NCI-H1694 treated with DMSO at 0.1 percent for 48 hours (cell line): ENCODE measurements around the gene VWA7.
"Not testable (repeated sequence)": the region's sequence is repeated elsewhere in the genome, so short reads cannot be mapped to it uniquely, and the experiment has no call there.

ENCODE experiments used
- DNase-seq: peaks from one replicate; lab custom pipeline; 2025; lab: John Stamatoyannopoulos, UW

Gene VWA7, protein sequence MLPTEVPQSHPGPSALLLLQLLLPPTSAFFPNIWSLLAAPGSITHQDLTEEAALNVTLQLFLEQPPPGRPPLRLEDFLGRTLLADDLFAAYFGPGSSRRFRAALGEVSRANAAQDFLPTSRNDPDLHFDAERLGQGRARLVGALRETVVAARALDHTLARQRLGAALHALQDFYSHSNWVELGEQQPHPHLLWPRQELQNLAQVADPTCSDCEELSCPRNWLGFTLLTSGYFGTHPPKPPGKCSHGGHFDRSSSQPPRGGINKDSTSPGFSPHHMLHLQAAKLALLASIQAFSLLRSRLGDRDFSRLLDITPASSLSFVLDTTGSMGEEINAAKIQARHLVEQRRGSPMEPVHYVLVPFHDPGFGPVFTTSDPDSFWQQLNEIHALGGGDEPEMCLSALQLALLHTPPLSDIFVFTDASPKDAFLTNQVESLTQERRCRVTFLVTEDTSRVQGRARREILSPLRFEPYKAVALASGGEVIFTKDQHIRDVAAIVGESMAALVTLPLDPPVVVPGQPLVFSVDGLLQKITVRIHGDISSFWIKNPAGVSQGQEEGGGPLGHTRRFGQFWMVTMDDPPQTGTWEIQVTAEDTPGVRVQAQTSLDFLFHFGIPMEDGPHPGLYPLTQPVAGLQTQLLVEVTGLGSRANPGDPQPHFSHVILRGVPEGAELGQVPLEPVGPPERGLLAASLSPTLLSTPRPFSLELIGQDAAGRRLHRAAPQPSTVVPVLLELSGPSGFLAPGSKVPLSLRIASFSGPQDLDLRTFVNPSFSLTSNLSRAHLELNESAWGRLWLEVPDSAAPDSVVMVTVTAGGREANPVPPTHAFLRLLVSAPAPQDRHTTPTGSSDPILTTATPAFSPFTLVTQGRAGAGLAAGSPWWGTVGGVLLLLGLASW

DNA sequence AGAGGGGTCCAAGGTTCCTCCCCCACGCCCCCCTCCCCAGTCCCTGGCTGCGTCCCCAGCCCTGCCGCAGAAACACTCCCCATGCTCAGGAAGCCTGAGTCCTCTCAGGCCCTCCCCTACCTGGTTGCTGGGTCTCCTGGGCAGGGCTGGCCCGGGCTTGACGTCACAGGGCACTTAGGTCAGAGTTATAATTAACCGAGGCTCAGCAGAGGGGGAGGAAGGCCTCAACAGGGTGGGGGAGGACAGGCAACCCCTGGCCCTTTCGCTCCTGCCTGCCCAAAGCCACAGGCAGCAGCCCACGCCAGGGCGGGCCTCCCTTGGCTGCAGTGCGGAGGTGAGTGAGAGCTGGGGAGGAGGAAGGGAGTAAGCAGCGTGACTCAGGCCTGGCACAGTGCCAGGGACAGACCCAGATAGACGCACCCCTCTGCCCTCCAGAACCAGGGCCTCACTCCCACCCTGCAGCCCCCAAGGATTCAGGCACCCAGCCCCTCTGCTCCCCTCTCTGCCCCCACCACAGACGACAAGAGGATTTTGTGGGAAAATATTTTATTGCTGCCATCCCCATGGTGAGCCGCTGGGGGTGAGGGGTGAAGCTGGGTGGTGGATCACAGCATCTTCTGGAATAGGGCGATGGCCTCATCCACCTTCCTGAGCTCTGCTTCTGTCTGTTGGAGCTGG lies at the start of gene VWA7:
Gene VWA7 (minus strand): TSS at position 340 of the 678 bp plus-strand sequence. CDS start 549 bp downstream, outside the sequence.
- no peak for DNase-seq

DNA sequence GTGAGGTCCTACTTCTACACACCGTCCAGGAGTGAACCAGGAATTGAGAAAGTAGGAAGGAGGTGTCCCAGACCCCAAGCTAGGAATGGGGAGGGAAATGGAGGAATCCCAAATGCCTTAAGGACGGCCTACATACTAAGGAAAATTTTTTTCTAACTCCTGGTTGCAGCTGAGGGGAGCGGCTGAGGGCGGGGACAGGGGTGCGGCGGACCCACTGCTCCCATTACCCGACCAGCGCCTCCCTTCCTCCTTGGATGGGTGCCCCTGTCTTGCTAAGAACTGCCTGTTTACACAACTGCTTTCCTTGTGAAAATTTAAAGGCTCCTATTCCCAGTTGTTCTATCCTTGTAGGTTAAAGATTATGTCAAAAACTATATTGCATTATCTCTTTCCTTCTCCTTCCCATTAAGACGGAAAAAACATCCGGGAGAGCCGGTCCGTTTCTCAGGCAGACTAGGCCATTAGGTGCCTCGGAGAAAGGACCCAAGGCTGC lies 49.7 kb upstream of the VWA7 start:
- no peak for DNase-seq

GRCh38 chr6:31825553-31825952 lies 48.4 kb upstream of the VWA7 start:
- no peak for DNase-seq

DNA sequence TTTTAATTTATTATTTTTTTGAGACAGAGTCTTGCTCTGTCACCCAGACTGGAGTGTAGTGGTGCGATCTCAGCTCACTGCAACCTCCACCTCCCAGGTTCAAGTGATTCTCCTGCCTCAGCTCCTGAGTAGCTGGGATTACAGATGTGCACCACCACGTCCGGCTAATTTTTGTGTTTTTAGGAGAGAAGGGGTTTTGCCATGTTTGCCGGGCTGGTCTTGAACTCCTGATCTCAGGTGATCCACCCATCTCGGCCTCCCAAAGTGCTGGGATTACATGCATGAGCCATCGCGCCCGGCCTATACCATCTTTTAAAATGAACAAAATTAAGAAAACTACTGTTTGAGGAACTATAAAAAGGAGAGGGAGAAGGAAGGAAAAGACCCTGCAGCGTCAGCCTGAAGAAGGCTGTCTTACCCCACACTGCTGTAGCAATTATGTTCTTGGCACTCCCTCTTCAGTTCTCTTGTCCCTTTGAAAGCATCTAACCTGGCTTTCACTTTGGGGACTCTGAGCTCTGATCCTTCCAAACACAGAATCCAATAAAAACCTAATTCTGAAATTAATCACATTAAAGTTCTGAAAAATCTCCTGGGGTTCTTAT lies 46.6 kb upstream of the VWA7 start:
- not testable (repeated sequence) for DNase-seq

DNA sequence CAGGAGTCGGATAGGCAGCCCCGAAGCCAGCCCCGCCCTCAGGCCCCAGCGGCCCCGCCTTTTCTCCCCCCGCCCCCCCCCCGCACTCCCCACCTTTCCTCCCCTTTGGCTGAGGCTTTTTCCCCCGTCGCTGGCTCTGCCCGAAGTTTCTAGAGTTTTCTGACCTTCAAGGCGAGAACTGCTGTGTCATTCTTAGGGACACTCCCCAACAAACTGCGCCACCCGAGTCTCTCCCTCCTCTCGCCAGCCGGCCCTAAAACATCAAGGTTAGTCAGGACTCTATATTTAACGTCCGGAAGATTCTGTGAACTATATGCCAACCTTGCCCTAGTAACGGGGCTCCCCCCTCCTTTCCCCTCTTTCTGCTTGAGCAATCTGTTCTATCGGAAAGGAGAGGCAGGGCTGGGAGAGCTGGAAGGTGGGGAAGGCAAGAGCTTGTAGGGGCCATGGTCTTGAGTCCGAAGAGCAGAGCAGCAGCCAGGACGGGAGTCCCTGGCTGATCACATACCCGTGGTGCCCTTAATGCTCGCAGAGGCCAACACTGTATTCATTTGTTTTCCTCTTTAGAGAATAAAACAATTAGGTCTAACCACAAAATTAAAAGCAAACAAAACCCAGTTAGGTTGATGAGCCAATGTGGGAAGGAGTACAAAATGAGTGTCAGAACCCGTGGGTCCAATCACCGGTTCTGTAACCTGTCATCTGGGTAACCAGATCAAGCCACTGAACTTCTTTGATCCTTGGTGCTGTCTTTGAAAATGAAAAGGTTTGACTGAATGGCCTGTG lies 45.1 kb upstream of the VWA7 start:
- DNase-seq: no peak

DNA sequence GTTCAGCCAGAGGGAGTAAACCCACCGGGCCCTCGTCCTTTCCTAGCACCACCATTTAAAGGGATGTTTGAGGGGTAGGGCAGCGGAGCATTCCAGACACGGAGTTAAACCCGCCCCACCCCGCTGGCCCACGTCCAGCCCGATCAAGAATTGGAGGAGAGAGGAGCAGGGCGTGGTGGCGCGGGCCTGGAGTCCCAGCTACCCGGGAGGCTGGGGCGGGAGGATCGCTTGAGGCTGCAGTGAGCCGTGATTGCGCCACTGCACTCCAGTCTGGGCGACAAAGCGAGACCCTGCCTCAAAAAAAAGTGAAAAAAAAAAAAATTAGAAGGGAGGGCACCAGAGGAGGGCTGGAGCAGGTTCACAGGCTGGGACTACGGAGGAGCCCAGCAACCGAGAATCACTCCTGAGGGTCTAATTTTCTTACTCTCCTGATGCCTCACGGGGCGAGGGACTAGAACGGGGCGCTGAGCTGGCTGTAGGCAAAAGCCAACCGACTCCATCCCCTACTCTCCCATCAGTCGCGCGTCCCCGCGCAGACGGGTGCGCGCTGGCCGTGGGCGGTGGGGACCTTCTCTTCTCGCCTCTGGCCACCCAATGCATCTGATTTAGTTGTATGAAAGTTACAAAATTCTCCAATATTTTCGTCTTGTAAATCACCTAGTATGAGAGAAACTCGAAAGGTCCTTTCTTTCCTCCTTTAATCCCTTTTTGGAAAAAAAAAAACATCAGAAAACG lies 44.3 kb upstream of the VWA7 start:
- DNase-seq: peak; percentile 31

DNA sequence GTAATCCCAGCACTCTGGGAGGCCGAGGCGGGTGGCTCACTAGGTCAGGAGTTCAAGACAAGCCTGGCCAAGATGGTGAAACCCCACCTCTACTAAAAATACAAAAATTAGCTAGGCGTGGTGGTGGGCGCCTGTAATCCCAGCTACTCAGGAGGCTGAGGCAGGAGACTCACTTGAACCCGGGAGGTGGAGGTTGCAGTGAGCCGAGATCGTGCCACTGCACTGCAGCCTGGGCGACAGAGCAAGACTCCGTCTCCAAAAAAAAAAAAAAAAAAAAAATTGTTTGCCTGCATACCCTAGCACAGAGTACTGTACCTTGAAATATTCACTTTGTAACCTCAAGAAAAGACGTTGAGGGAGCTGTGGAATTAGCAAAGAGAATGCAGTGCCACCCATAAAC lies 43.3 kb upstream of the VWA7 start:
- DNase-seq: not testable (repeated sequence)

GRCh38 chr6:31819871-31820299 lies 42.8 kb upstream of the VWA7 start:
- no peak for DNase-seq

DNA sequence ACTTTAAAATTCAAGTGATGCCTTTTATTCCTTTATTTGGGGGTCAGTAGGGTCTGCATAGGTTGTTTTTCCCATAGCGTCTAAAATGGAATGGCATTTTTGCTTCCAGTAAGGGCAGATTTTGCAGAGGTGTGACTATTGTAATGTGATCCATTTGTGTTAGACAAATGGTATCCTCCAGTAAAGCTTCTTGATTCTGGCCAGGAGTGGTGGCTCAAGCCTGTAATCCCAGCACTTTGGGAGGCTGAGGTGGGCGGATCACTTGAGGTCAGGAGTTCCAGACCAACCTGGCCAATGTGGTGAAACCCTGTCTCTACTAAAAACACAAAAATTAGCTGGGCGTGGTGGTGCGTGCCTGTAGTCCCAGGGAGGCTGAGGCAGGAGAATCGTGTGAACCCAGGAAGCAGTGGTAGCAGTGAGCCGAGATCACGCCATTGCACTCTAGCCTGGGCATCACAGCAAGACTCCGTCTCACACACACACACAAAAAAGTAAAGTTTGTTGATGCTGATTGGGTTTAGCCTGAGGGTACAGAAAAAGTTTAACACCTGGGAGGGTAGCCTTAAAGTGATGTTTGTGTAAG lies 40.9 kb upstream of the VWA7 start:
- not testable (repeated sequence) for DNase-seq

DNA sequence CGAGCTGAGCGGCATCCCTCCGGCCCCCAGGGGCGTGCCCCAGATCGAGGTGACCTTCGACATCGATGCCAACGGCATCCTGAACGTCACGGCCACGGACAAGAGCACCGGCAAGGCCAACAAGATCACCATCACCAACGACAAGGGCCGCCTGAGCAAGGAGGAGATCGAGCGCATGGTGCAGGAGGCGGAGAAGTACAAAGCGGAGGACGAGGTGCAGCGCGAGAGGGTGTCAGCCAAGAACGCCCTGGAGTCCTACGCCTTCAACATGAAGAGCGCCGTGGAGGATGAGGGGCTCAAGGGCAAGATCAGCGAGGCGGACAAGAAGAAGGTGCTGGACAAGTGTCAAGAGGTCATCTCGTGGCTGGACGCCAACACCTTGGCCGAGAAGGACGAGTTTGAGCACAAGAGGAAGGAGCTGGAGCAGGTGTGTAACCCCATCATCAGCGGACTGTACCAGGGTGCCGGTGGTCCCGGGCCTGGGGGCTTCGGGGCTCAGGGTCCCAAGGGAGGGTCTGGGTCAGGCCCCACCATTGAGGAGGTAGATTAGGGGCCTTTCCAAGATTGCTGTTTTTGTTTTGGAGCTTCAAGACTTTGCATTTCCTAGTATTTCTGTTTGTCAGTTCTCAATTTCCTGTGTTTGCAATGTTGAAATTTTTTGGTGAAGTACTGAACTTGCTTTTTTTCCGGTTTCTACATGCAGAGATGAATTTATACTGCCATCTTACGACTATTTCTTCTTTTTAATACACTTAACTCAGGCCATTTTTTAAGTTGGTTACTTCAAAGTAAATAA lies 40.2 kb upstream of the VWA7 start:
- DNase-seq: not testable (repeated sequence)

DNA sequence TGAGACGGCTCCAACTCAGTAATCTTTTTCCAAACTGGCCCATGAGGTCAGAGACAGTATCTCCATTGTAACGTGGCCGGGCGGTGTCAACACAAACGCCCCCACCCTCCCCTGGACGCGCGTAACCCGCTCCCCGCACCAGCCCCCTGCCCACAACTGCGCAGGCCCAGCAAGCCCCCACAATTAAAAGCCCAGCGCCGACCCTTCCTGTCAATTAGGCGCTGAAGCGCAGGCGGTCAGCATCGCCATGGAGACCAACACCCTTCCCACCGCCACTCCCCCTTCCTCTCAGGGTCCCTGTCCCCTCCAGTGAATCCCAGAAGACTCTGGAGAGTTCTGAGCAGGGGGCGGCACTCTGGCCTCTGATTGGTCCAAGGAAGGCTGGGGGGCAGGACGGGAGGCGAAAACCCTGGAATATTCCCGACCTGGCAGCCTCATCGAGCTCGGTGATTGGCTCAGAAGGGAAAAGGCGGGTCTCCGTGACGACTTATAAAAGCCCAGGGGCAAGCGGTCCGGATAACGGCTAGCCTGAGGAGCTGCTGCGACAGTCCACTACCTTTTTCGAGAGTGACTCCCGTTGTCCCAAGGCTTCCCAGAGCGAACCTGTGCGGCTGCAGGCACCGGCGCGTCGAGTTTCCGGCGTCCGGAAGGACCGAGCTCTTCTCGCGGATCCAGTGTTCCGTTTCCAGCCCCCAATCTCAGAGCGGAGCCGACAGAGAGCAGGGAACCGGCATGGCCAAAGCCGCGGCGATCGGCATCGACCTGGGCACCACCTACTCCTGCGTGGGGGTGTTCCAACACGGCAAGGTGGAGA lies 38.1 kb upstream of the VWA7 start, which contains the start of the genes HSPA1A and HSPA1L:
Gene HSPA1A (plus strand): TSS at position 519 of the 814 bp plus-strand sequence. CDS start 214 bp downstream, at position 733.
Gene HSPA1L (minus strand): TSS at position 259 of the 814 bp plus-strand sequence. CDS start 3,311 bp downstream, outside the sequence.
- DNase-seq: peak; percentile 68

GRCh38 chr6:31814677-31815024 lies 37.5 kb upstream of the VWA7 start:
- DNase-seq: peak; percentile 78

- DNase-seq: no peak
Measured at GRCh38 chr6:31813465-31813849, 36.3 kb upstream of the VWA7 start.

DNA sequence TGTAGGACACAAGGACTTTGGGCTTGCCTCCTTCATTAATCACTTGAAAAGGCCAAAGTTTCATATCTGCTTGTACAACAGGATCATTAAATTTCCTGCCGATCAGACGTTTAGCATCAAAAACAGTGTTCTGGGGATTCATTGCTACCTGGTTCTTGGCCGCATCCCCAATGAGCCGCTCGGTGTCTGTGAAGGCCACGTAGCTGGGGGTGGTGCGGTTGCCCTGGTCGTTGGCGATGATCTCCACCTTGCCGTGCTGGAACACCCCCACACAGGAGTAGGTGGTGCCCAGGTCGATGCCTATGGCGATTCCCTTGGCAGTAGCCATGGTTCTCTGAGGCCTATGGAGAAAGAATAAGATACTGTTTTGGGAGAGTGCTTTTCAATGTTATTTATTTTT lies 34.5 kb upstream of the VWA7 start:
- DNase-seq: no peak

DNA sequence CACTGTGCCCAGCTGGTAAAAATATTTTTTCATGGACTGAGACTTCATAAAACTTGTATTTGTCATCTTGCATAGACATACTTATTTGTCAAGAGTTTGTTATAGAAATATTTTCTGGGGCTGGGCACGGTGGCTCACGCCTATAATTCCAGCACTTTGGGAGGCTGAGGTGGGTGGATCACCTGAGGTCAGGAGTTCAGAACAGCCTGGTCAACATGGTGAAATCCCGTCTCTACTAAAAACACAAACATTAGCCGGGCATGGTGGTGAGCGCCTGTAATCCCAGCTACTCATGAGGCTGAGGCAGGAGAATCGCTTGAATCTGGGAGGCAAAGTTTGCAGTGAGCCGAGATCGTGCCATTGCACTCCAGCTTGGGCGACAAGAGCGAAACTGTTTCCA lies 31.5 kb upstream of the VWA7 start:
- not testable (repeated sequence) for DNase-seq

- peak; percentile 87 for DNase-seq
Measured at GRCh38 chr6:31806470-31807272, 29.5 kb upstream of the VWA7 start, which contains the start of gene LSM2. LSM2 (minus strand) TSS chr6:31806966; CDS start chr6:31806757, 209 bp downstream.

GRCh38 chr6:31805939-31806469 lies 28.9 kb upstream of the VWA7 start:
- DNase-seq: no peak
